GM19438 (cell line): ENCODE results near the gene HOXB7.

Experiments
- ATAC-seq: cut with Tn5 transposase; IDR thresholded peaks from one replicate; pipeline ENCODE4 v1.9.1; 2021; ENCODE audit warnings: low read depth; ENCODE audit not compliant: unreplicated experiment

The HOXB7 gene

DNA sequence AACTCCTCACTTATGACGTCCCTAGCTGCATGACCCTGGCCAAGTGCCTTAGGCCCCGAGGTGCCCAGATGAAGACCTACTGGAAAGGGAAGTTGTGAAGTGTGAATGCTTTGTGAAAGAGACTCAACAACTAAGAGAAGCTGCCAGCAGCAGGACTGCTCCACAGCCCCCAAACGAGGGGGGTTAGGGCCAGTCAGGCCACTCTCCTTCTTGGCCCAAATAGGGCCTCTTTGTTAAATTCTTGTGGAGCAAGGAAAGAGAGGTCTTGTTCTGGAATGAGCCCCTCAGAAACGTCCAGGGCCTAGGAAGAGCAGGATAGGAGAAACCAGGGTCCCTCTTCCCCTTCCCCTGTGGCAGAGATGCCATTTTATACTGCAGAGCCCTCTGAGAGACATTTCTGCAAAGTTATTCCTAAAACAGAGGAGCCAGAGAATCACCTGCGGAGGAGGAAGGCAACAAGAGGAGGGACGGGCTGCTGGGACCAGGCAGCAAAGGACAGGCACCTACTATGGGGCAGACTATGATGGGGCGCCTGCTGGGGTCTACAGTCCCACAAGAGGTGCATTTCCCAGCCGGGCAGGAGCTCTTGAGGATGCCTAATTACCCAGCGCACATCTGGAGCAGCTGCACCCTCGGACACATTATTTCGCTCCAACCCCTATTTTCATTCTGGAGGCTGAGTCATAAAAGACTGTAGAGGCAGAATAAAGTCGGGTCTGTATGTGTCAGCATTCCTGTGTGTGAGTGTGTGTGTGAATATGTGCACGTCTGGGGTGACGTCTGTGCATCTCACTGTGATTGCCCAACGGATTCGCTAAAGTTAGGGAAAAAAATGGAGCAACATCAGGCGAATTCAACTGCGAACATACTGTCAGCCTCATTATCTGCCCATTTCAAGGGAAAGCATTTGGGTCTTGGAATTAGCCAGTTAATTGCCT lies 26.8 kb upstream of the HOXB7 start:
- no peak for ATAC-seq

DNA sequence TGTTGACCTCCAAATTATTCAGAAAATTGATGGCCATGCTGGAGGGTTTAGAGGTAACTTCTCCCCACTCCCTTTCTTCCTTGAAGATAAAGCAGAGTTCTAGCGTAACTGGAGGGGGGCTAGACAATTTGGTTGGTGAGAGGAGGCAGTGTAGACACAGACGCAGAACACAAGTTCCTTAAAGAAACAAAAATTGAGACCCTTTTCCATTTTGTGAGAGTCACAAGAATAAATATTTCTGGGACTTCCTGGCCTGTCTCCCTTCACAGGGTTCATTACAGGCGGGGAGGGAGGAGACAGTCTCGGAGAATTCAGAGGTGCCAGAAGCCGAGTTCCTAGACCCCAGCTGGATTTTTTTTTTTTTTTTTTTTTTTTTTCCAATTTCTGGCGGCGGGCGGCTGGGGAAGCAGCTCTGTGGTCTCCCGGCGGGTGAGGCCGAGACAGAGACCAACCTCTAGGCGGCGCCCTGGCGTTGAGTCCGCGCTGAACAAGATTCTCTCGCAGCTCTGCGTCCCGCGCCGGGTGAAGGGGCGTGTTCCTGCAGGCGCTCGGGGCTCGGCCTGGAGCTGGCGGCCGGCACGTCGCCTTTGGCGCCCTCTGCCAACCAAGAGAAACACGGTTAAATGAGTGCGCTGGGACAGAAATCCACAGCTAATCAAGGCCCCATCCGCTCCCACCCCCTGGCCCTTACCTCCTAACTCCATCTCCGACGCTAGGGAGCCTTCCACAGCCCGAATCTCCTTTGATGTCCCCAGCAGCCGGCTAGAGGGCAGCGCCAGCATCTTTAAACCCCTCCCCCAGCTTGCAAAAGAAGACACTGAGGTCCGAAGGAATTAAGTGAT lies 25.6 kb upstream of the HOXB7 start:
- no peak for ATAC-seq

- ATAC-seq: no peak
Observed at GRCh38 chr17:48634493-48635208, 23.8 kb upstream of the HOXB7 start.

DNA sequence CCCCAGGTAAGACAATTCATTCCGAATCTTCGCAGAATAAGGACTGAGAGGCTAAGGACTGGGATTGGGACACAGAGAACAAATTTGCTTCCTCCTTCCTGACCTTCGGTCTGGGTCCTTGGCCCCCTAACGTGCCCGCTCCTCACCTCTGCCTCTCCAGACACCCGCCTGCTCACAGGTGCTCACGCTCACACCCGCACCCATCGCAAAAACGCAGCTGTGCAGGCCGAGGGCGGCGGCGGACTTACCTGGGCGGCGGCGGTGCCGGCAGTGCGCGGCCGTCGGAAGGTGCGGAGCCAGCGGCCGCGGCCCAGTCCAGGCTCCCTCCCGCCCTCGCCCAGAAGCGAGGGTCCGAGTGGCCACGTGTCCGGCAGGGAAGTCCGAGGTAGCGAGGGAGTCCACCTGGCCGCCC lies 22.5 kb upstream of the HOXB7 start:
- ATAC-seq: no peak

- no peak for ATAC-seq
Observed at GRCh38 chr17:48632579-48633265, 21.9 kb upstream of the HOXB7 start.

- no peak for ATAC-seq
Observed at GRCh38 chr17:48631693-48632578, 21.1 kb upstream of the HOXB7 start.

- no peak for ATAC-seq
Observed at GRCh38 chr17:48630925-48631692, 20.3 kb upstream of the HOXB7 start.

DNA sequence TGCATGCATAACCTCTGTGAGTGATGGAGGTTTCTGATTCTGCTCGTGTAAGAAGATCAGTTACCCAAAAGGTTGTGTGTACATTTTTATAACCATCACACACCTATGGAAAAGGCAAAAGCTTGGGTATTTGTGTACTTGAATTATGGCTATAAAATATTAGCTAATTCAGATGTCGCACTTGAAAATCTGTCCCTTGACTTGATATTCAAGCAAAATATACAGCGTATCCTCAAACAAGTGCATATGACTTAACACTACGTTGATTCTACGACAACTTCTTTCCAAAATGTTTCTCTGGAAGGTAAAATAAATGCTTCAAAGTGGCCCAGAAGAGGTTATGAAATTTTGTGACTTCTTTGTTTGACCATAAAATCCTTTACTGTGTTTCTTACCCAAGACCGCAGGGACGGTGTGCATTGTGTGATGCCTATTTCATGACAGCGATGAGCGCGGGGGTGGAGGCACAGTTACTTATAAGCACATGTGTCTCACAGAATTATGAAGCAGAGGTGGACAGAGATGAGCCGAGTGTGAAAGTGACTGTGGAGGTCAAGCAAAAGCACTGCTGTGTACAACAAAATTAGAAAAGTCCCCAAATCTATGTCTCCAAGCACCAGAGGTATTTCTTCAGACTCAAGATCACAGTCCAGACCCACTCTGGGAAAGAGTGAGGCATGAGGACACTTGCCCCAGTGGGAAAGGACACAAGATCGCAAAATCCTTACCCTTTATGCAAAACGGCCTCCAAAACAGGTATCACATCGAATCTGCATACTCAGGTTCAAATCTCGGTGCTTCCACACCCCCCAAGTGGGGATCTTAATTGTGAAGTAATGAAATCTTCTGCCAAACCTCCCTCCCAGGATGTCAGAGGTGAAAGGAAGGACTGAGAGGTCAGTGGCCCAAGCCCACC lies 19.4 kb upstream of the HOXB7 start:
- ATAC-seq: no peak

- ATAC-seq: no peak
Observed at GRCh38 chr17:48629411-48629759, 18.6 kb upstream of the HOXB7 start.

- ATAC-seq: no peak
Observed at GRCh38 chr17:48628649-48629410, 18.0 kb upstream of the HOXB7 start.

DNA sequence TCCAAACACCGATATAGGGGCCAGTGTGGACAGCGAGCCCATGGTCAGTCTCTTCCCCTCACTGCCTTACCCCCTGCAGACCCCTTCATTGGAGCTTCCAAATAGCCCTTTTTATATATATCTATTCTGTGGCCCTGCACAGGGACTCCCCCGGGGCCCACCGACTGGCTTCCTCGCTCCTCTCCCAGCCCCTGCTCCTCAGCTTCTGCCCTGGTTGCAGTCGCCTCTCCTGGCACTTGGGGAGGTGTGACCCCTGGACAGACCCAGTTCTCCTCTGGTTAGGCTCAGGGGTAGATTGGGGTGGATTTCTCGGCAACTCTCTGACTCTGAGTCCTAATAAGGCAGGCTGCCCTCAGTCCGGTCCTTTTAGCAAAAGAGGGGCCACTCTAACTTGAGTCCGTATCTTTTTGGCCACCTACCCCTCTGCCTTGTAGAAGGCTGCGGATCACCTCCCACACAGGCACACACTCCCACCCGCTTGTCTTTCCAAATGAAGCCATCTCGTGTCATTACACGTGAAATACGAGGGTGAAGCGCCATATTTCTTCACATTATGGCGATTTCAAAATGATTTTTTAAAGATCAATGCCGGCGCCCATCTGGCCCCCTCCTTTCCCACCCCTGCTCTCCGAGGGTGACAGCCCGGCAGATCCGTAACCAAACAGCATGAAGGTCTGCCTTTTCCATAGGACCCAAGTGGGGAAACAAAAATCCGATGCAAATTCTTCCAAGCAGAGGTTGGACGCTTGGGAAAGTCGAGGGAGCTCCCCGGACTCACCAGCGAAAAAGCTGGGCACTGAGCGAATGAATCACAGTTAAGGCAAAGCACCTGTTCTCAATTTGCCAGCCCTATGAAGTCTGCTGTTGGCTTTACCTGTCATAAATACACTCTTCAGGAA lies 17.1 kb upstream of the HOXB7 start:
- ATAC-seq: no peak

GRCh38 chr17:48627118-48627597 lies 16.3 kb upstream of the HOXB7 start:
- ATAC-seq: no peak

DNA sequence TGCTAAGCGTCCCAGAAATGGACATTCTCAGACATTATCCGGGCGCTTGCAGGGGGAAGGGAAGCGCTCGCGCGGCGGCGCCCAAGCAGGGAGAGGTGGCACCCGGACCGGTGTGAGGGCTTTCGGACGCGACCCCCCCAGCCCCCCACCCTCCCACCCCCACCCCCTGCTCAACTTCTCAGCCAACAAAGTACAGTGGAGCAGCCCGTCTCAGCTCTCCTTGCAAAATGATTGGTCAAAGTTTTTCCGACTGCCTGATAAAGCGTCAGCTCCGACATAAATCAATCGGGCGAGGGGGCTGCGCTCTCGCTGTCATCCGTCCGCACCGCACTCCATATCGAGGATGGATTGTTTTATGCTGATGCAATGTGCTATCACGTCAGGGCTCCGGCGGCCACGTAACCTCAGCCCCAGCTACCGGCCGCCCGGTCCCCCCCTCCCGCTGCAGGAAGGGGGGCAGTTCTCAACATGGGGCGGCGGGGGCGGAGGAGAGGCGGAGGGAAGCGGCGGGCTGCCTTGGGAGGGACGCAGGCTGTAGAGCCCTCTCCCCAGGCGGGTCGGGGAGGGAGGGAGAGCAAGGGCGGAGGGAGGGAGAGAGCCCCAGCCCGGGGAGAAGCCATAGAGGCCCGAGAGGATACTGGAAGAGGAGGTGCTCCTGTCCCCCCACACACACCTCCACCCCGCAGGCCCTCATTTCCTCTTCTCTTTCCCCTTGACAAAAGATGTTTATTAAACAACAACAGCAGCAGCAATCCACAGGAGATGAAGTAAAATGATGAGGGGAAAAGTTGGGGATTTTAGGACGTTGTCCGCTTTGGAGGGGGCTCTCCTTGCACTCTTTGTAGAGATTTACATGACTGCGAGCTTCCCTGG lies 15.7 kb upstream of the HOXB7 start, which contains the start of gene HOXB9:
Gene HOXB9, minus strand, starts transcription at position 114 of the 873 bp plus-strand sequence. Its CDS starts 89 bp downstream, at position 25.
- ATAC-seq: no peak

DNA sequence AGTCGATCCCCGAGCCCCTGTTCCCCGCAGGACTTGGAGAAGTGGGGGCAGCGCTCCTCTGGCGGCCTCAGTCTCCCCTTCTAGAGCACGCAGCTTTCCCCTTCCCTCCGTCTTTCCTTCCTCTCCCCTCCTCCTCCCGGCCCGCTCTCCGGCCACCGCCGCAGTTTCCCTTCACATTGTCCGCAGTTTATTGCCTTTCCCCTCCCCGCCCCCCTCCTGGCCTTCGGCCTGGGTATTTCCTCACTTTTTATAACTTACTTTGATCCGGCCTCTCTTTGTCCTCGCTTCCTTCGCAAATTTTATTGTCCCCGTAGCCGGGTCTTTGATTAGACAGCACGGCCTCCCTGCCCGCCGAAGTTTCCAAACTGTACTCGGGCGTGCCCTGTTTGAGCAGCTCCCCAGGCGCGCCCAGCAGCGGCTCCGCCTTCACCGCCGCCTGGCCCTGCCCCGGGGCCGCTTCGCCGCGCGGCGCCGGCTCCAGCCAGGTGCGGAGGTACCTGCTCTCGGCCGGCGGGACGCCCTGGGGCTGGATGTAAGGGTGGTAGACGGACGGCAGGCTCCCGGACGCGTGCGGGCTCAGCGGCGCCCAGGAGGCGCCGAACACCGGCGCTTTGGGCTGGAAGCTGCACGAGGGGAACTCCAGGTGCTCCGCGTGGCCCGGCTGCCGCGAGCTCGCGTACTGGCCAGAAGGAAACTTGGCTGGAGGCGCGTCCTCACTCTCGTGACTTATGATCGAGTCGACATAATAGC lies 14.9 kb upstream of the HOXB7 start:
- ATAC-seq: no peak
